Endometrial microvascular endothelial cells (primary cell): ENCODE measurements around the gene MOB3B. TPM values are rescaled to one million over a fixed set of nuclear protein-coding genes. Genes with fewer than 3 reads are reported as not detected.

ENCODE experiments used
- in situ Hi-C: cut with HindIII; loops from 2 replicates; pipeline ENCODE4 v1.10.0; 2017; ENCODE audit warnings: low sequenced_read_pairs, low pct_unique_long_range_greater_than_20kb; ENCODE audit errors: inconsistent ontology term
- total RNA-seq: library from RNA; depleted of rRNA; stranded (reverse); fragments of >200 nt; gene quantifications from one replicate; pipeline ENCODE4 v1.2.3, GENCODE V29; 2015; ENCODE audit errors: inconsistent ontology term

MOB3B gene
- total RNA-seq, result 0.09 TPM

- in situ Hi-C loops, result loop anchor here (10.0 kb wide), 1 partner anchor 195 kb away; no protein-coding TSS in a partner anchor
Measured at GRCh38 chr9:27529316-27530278, at the start of gene MOB3B. Gene MOB3B (minus strand): TSS chr9:27529814. CDS start chr9:27455550, 74,264 bp downstream.

- in situ Hi-C loops, result no loop called here
Measured at GRCh38 chr9:27573634-27574590, 44.3 kb upstream of the MOB3B start.

GRCh38 chr9:27572918-27573633 lies 43.5 kb upstream of the MOB3B start, which contains the start of gene C9orf72:
Gene C9orf72 (minus strand): TSS chr9:27573481. CDS start chr9:27567120, 6,361 bp downstream.
- in situ Hi-C loops, result no loop called here

- in situ Hi-C loops, result no loop called here
Measured at GRCh38 chr9:27572566-27572917, 42.9 kb upstream of the MOB3B start.

- in situ Hi-C loops, result no loop called here
Measured at GRCh38 chr9:27572061-27572460, 42.4 kb upstream of the MOB3B start.

- in situ Hi-C loops, result no loop called here
Measured at GRCh38 chr9:27571011-27571410, 41.4 kb upstream of the MOB3B start.

- in situ Hi-C loops, result no loop called here
Measured at GRCh38 chr9:27569406-27569805, 39.8 kb upstream of the MOB3B start.

- in situ Hi-C loops, result no loop called here
Measured at GRCh38 chr9:27566118-27566517, 36.5 kb upstream of the MOB3B start.

GRCh38 chr9:27565696-27566095 lies 36.1 kb upstream of the MOB3B start:
- in situ Hi-C loops, result no loop called here

- in situ Hi-C loops, result no loop called here
Measured at GRCh38 chr9:27564670-27565069, 35.1 kb upstream of the MOB3B start.

- in situ Hi-C loops, result no loop called here
Measured at GRCh38 chr9:27563738-27564430, 34.3 kb upstream of the MOB3B start.

- in situ Hi-C loops, result no loop called here
Measured at GRCh38 chr9:27561685-27562084, 32.1 kb upstream of the MOB3B start.

GRCh38 chr9:27560457-27560856 lies 30.8 kb upstream of the MOB3B start:
- in situ Hi-C loops, result no loop called here

- in situ Hi-C loops, result no loop called here
Measured at GRCh38 chr9:27558307-27558706, 28.7 kb upstream of the MOB3B start.

- in situ Hi-C loops, result no loop called here
Measured at GRCh38 chr9:27556470-27556869, 26.9 kb upstream of the MOB3B start.

GRCh38 chr9:27554712-27555111 lies 25.1 kb upstream of the MOB3B start:
- in situ Hi-C loops, result no loop called here

- in situ Hi-C loops, result no loop called here
Measured at GRCh38 chr9:27549196-27549755, 19.7 kb upstream of the MOB3B start.
